GM21786 (cell line): ENCODE results near the gene KCNG2.
A peak's percentile ranks its signal among the peaks of the same experiment; 100 is the strongest.
"Not testable (repeated sequence)": the region's sequence is repeated elsewhere in the genome, so short reads cannot be mapped to it uniquely, and the experiment has no call there.

Source experiments
- ATAC-seq: cut with Tn5 transposase; IDR thresholded peaks from one replicate; pipeline ENCODE4 v1.9.1; 2021; ENCODE audit not compliant: unreplicated experiment

KCNG2 gene

DNA sequence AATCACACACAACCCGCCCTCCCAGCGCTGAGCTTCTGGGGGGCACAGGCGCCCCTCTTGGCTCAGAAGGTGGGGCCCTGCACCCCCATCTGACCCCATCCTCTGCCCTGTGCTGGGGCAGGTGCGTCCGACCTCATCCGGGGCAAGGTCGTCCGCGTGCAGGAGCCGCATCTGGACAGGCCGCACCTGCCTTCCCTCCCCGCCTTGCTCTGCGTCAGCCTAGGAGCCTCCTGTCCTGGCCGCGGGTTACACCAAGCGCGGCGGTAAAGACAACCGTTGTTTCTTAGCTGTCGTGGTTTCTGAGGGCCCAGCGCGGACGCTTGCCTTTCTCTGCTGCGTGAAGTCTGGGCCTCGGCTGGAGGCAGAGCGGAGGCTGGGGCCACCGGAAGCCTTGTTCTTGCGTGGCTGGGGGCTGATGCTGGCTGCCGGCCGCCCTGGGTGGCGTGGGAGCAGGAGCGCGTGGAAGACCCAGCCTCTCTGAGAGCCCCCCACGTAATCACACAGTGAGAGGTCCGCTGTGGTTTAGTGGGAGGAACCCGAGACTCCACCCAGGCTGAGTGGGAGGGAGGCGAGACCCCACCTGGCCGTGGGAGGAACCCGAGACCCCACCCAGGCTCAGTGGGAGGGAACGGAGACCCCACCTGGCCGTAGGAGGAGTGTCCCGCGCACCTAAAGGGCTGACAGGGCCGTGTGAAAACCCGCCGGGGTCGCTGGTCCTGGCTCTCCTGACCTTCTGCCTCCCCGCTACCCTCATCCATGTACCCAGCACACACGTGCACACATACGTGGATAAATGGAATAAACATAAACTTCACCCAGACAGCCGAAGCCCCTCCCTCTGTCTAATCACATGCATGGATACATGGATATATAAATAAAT lies 51.8 kb downstream of the KCNG2 start:
- no peak for ATAC-seq

DNA sequence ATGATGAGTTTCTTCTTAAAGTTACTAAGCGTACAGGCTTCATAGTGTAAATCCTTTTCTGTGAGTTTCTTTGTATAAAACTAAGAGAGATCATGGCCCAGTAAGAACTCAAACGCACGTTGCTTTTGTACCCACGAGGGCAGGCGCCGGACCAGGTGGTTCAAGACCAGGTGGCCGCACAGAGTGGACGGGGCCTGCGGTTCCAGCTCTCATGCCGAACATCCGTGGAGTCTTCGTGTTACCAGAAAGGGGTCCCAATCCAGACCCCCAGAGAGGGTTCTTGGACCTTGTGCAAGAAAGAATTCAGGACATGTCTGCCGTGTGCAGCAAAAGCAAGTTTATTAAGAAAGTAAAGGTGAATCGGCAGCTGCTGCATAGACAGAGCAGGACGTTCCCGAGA lies 53.0 kb downstream of the KCNG2 start:
- ATAC-seq: no peak

DNA sequence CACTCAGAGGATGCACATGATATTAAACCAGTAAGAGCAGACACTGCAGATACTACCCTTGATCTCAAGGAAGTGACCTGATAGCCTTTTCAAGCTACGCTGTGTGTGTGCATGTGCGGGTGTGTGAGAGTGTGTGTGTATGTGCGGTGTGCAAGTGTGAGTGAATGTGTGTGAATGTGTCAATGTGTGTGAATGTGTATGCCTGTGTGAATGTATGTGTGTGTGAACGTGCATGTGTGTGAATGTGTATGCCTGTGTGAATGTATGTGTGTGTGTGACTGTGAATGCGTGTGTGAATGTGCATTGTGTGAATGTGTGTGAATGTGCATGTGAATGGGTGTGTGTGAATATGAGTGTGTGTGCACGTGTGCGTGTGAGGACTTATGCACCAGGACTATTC lies 53.8 kb downstream of the KCNG2 start:
- no peak for ATAC-seq

DNA sequence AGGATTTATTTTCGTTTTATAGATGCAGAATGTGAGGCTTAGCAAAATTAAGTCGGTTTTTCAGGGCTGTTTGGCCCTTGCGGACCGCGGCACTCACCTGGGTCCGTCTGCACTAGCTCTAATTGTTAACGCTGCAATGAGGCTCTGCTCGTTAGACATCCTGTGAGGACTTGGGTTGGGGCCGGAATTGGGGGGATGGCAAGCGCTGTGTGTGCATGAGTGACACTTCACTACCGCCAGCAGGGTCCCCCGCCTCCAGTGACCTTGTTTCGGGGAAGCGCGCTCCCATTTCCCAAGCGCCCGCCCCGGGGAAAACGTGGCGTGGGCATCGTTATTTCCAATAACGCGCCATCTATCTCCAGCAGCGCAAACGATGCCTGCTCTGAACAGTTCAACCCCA lies 54.2 kb downstream of the KCNG2 start:
- ATAC-seq: no peak

DNA sequence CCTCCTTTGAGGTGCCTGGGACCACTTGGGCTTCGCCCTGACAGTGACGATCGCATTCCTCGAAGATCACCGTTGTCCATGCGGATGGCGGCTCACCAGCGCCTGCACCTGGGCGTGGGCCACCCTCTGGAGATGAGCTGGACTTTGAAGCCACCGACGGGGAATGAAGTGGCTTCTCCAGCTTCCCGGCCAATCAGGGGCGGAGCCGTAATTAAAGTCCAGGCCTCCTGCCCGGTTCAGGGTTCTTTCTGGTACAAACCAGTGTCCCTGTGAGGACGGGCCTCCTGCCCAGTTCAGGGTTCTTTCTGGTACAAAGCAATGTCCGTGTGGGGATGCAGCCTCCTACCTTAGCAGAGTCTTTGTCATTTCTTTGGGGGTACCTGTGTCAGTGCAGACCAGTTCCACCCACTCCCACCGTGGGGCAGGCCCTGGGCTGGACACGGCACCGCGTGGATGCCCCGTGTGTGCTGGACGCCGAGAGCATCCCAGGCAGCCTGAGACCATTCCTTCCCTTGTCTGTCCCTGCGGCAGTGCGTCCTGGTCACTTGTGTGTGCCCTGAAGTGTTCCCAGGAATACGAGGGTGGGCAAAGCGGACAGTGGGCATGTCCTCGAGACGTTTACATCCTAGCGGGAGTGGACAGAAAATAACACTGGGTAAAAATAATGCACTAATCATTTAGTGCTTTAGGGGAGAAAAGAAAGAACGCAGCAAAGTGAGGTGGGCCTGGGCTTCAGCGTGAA lies 55.0 kb downstream of the KCNG2 start:
- no peak for ATAC-seq

DNA sequence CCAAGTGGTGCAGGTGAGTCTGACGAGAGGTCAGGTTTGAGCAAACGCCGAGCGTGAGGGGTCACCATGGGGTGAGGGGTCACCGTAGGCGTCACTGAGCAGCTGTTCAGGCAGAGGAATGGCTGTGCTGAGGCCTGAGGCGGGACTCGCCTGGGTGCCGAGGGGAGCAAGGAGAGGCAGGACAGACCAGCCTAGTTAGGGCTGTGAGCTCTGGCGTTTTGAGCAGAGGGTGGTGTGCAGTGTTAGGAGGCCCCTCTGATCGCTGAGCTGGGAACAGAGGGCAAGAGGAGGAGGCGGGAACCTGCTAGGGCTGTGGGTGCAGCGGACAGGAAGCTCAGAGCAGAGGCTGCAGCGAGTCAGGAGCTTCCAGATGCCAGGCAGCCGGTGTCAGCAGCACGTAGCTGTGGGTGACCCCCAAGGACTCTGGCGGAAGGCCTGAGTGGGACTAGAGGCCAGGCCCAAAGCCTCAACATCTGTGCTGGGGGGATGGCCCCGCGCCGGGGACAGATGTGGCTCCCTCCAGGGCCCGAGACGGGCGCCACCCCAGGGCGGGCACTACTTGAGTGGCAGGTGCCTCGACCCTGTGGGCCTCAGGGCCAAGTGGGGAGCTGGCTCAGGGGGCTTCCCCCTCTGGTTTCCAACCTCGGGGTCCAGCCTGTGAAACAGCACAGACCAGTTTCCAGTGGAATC lies 55.7 kb downstream of the KCNG2 start:
- no peak for ATAC-seq

DNA sequence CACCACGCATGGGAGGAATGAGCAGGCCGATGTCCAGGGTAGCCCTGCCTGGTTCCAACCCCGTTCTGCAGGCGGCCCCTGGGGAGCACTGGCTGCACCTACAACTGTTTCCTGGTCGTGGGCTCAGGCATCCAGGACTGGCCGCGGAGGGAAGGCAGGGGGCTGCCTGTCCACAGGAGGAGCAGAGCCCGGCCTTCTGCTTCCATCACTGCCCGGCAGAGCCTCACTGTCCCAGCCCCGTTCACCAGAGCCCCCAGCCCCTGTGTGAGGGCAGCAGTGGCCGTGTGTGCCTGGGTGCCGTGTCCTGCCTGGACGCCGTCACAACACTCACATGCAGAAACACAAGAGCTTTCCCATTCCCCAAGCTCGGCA lies 56.2 kb downstream of the KCNG2 start:
- ATAC-seq: no peak

DNA sequence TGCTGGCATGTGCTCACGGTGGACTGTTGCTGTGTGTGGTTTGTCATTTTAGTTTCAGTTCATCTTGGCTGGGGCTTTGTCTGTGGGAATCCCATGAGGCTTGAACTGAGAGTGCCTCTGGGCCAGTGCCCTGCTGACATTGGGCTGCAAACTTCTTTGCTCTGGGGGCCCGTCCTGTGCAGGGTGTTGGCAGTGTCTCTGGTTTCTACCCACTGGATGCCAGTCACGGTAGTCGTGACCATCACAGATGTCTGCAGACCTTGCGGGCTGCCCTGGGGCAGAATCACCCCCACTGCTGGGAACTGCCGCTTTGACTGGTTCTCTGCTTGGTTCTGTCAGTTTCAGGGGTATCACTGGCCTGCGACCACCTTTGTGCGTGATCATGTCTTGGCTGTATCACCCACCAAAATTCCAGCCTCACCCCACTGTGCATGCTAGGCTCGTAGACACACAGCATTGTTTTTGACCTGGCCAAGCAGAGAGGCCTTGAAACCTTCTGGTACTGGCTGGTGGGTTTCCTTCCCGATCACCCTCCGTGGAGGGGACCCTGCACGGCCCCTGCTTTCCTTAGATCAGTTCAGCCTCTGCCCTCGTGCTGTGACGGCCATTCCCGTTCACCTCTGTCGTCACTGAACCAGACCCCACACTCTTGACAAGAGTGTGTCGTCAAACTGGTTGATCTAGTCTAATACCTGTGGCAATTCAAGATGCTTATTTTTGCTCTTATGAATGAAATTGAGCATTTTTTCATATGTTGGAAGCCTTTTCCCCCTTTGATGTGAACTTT lies 57.6 kb downstream of the KCNG2 start:
- ATAC-seq: peak; percentile 80

DNA sequence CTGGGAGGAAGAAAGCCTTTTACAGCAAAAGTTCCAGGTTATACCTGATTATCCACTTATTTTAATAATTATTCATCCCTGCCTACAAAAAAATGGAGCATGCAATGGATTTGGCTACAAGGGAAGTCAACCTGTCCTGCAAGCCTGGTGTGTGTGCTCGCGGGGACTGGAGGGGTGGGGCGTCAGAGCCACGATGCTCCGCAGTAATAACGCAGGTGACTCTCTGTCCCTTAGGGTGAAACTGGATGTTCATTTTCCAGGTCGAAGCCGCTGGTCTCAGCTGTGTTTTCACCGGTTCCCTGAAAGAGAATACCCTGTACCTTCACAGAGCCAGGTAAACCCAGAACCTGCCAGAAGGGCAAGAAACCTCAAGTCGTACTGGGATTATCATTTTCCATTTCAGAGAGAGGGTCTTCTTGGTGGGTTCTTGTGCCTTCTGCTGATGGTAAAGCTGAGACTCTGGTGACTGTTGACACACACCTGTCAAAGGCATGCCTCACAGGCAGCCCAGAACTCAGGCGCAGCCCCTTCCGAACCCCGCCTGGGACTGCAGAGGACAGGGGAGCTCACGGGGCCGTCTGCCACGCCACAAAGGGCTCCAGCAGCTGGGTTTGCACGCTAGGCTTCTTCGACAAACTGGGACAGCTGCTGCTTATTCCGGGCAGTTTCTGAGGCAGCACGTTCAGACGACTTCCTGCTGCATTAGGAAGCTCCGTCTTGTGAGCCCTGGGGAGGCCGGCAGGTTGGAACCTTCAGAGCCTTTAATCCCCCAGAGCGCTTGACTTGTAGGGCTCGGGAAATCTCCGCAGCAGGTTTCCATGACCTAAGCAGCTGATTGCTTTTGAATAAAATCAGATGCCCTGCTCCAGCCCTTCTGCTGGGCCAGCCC lies 58.6 kb downstream of the KCNG2 start:
- no peak for ATAC-seq

DNA sequence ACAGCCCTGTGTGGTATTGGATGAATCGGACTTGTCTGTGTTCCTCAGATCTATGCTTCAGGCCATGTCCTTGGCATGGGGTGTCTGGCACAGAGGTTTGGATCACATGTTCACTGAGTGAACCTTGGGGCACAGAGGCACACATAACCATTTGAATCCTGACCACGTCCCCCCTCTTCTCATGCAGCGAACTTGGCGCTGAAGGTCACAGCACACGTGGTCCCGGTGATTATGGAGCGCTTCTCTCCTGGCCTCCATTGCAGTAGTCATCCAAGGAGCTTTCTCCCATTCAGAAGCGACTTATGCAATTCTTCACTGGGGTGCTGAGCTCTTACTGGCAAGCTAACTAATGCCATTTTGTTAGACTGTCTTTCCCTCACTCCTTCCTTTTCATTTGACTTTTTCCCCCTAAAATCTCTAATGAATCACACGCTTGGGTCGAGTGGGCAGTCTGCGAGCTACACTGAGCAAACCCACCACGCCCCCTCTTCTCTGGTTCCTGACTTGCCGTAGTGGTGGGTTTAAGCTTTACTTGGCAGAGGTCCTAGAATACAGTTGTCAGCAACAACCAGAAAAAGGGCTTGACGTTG lies 59.4 kb downstream of the KCNG2 start:
- no peak for ATAC-seq

DNA sequence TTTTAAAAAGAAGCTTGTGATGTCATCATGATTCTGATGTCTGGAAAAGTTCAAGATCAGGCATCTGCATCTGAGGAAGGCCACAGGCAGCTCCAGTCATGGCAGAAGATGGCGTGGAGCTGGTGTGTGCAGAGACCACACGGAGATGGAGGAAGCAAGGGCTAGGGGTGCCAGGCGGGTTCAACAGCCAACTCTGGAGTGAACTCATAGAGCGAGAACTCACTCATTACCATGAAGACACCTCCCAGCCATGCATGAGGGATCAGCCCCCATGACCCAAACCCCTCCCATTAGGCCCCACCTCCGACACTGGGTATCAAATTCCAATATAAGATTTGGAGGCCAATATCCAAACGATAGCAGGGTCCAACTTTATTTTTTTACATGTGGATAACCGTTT lies 61.6 kb downstream of the KCNG2 start:
- no peak for ATAC-seq

DNA sequence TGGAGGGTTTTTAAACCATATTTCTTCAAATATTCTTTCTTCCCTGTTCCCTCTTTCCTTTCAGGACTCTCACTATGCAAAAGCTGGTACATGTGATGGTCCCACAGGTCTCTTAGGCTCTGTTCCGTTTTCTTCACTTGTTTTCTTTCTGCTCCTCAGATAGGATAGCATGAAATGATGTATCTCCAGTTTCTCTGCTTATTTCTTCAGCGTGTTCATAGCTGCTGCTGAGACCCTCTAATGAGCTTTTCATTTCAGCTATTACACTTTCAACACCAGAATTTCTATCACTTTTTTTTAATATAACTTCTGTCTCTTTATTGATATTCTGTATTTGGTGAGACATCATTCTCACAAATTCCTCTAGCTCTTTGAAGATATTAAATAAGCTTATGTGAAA lies 63.9 kb downstream of the KCNG2 start:
- no peak for ATAC-seq

DNA sequence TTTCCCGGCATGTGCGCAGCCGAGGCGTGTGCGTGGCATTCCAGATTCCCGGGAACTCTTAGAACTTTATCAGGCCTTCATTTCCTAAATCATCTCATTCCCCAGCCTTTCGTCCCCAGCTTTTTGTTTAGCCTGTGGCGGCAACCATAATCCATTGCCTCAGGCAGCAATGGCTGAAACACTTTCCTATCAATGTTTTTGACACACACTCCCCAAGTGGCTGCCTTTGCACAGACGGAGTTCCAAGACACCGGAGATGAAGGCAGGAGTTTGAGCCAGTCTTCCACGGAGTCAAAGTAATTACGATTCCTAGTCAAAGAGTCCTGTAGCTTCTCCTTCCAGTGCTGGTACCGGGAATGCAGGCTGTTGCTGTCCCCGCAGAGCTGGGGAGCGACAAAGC lies 64.8 kb downstream of the KCNG2 start:
- ATAC-seq: no peak

DNA sequence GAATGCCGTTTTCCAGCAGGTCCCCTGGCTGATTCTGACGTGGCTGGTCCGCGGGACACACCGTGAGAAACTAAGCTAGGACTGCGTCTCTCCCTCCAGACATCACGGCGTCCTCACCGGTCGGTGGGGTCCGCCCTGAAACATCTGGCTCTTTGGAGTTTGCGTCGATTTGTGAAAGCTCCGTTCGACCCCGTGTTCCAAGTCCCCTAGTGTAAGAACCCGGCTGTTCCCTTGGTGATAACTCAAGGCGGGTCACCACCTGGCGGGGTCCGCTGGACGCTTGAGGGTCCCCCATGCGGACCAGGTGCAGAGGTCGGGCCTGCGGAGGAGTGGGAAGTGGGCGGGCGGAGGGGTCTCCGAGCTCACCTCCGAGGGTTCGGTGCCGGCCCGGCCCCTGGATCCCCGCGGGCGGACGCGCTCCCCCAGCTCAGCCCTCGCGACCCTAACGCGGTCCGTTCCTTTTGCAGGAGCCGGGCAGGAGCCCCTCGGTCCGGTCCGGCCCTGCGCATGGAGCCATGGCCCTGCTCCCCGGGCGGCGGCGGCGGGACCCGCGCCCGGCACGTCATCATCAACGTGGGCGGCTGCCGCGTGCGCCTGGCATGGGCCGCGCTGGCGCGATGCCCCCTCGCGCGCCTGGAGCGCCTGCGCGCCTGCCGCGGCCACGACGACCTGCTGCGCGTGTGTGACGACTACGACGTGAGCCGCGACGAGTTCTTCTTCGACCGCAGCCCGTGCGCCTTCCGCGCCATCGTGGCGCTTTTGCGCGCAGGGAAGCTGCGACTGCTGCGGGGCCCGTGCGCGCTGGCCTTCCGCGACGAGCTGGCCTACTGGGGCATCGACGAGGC lies 65.6 kb downstream of the KCNG2 start:
- ATAC-seq: no peak

DNA sequence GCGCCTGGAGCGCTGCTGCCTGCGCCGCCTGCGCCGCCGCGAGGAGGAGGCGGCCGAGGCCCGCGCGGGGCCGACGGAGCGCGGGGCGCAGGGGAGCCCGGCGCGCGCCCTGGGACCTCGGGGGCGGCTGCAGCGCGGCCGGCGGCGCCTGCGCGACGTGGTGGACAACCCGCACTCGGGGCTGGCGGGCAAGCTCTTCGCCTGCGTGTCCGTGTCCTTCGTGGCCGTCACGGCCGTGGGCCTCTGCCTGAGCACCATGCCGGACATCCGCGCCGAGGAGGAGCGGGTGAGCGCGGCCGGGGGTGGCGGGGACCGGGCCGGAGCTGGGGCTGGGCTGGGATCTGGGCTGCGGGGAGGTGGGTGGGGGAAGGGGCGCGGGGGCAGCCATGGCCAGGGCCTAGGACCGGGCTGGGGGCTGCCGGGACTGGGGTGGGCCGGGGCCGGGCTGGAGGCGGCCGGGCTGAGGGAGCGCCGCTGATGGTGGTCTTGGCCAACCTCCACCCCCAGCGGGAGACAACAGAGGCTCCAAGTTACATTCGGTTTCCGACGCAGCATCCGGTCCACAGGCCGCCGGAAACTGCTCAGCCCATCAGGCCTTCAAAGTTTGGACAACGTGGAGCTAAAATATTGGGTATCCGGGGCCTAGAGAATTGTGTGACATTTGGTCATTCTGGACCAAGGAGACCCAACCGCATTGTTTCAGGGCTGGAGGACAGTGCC lies 66.4 kb downstream of the KCNG2 start:
- ATAC-seq: no peak

DNA sequence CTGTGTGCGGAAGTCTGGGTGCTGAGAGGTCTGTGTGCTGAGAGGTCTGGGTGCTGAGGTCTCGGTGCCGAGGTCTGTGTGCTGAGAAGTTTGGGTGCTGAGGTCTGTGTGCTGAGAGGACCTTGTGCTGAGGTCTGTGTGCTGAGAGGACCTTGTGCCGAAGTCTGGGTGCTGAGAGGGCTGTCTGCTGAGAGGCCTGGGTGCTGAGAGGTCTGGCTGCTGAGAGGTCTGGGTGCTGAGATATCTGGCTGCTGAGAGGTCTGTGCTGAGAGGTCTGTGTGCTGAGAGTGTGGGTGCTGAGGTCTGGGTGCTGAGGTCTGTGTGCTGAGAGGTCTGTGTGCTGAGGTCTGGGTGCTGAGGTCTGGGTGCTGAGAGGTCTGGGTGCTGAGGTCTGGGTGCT lies 67.2 kb downstream of the KCNG2 start:
- not testable (repeated sequence) for ATAC-seq

DNA sequence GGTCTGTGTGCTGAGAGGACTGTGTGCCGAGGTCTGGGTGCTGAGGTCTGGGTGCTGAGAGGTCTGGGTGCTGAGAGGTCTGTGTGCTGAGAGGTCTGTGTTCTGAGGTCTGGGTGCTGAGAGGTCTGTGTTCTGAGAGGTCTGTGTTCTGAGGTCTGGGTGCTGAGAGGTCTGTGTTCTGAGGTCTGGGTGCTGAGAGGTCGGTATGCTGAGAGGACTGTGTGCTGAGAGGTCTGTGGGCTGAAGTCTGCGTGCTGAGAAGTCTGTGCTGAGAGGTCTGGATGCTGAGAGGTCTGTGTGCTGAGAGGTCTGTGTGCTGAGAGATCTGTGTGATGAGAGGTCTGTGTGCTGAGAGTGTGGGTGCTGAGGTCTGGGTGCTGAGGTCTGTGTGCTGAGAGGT lies 68.2 kb downstream of the KCNG2 start:
- ATAC-seq: not testable (repeated sequence)

DNA sequence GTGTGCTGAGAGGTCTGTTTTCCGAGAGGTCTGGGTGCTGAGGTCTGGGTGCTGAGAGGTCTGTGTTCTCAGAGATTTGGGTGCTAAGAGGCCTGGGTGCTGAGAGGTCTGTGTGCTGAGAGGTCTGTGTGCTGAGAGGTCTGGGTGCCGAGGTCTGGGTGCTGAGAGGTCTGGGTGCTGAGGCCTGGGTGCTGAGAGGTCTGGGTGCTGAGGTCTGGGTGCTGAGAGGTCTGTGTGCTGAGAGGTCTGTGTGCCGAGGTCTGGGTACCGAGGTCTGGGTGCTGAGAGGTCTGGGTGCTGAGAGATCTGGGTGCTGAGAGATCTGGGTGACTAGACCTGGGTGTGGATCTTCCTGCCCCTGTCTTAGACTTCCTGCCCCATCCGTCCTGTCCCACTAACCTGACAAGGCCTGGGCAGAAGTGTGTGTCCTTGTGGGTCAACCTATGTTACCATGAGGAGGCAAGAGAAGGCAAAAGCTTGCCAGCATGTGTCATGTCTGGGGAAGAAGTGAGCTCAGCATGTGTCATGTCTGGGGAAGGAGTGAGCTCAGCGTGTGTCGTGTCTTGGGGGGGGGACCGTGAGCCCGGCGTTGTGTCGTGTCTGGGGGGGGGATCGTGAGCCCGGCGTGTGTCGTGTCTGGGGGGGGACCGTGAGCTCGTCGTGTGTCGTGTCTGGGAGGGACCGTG lies 69.3 kb downstream of the KCNG2 start:
- no peak for ATAC-seq
